HG03342 (cell line): ENCODE measurements around the gene DSC2.

Experiments used
- ATAC-seq: cut with Tn5 transposase; IDR thresholded peaks from one replicate; pipeline ENCODE4 v1.9.1; 2021; ENCODE audit warnings: mild to moderate bottlenecking, moderate library complexity; ENCODE audit not compliant: unreplicated experiment

DSC2 gene

GRCh38 chr18:31099450-31100230, 2.6 kb downstream of the DSC2 start:
- no peak for ATAC-seq

- no peak for ATAC-seq
Measured at GRCh38 chr18:31098878-31099277, 3.3 kb downstream of the DSC2 start.

- ATAC-seq, result no peak
Measured at GRCh38 chr18:31097666-31098065, 4.6 kb downstream of the DSC2 start.

GRCh38 chr18:31093880-31094279, 8.3 kb downstream of the DSC2 start:
- no peak for ATAC-seq

- ATAC-seq, result no peak
Measured at GRCh38 chr18:31093294-31093693, 8.9 kb downstream of the DSC2 start.

- ATAC-seq, result no peak
Measured at GRCh38 chr18:31091350-31091749, 10.9 kb downstream of the DSC2 start.

- no peak for ATAC-seq
Measured at GRCh38 chr18:31088532-31088931, 13.7 kb downstream of the DSC2 start.

GRCh38 chr18:31079973-31080372, 22.2 kb downstream of the DSC2 start:
- no peak for ATAC-seq

- no peak for ATAC-seq
Measured at GRCh38 chr18:31077878-31078277, 24.3 kb downstream of the DSC2 start.

GRCh38 chr18:31072175-31072574, 30.0 kb downstream of the DSC2 start:
- no peak for ATAC-seq

- no peak for ATAC-seq
Measured at GRCh38 chr18:31070206-31070605, 32.0 kb downstream of the DSC2 start.

GRCh38 chr18:31066266-31066665, 36.0 kb downstream of the DSC2 start:
- no peak for ATAC-seq

GRCh38 chr18:31065036-31065773, 37.0 kb downstream of the DSC2 start:
- ATAC-seq, result no peak

GRCh38 chr18:31064130-31064529, 38.1 kb downstream of the DSC2 start:
- no peak for ATAC-seq

- ATAC-seq, result no peak
Measured at GRCh38 chr18:31061945-31062344, 40.3 kb downstream of the DSC2 start.

- ATAC-seq, result no peak
Measured at GRCh38 chr18:31058897-31059296, 43.3 kb downstream of the DSC2 start.

- no peak for ATAC-seq
Measured at GRCh38 chr18:31057917-31058316, 44.3 kb downstream of the DSC2 start.

GRCh38 chr18:31057051-31057450, 45.2 kb downstream of the DSC2 start:
- no peak for ATAC-seq

GRCh38 chr18:31056296-31056695, 45.9 kb downstream of the DSC2 start:
- no peak for ATAC-seq

GRCh38 chr18:31050635-31051034, 51.6 kb downstream of the DSC2 start:
- ATAC-seq, result no peak

GRCh38 chr18:31049189-31049588, 53.0 kb downstream of the DSC2 start:
- no peak for ATAC-seq

- no peak for ATAC-seq
Measured at GRCh38 chr18:31048216-31048615, 54.0 kb downstream of the DSC2 start.
